ENCODE measurements around the gene IL1RAPL1. TPM values are rescaled to one million over a fixed set of nuclear protein-coding genes. Genes with fewer than 3 reads are reported as not detected.

The IL1RAPL1 gene
- not detected in 2 replicates for total RNA-seq (2022)
- Bru-seq, nascent RNA: percentile 1 among the genes with signal in this experiment
- percentile 0 among the genes with signal in this experiment for BruChase-seq, experiment 1, labeled RNA remaining after a 6-hour chase
- percentile 1 among the genes with signal in this experiment for BruChase-seq, experiment 2, labeled RNA remaining after a 2-hour chase
- long read RNA-seq: 0 reads

DNA sequence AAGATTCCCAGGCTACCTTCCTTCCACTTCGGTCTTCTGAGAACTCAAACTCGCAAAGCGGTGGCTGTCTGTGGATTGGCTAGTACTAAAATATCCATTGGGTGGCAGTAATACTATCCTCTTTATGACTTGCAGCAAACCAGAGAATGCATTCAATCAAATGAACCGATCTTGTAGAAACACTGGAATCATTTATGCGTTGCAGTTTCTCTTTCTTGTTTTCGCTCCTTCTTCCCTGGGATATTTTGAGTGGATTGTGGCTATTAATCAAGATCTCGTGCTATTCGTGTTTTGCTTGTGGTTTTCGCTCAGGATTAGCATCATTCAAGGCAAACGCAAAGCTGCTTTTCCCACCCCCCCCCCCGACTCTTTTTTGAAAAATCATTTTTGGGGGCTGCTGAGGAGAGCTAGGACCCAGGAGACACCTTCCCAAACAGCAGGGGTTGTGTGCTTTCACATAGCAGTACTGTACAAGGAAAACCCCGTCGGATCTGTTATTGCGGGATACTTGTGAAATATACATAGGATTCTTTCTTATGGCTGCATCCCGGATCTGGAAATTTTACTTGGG is at the start of gene IL1RAPL1:
IL1RAPL1 (plus strand) TSS at position 466 of the 571 bp plus-strand sequence.
- Mint-ChIP-seq H3K36me3 (ENCODE audit: insufficient read depth, unreplicated experiment) (no peaks in the 10 kb centered on the region), H3K4me3 (ENCODE audit: unreplicated experiment) (no peak within 1 kb of the TSS), H3K27me3 (ENCODE audit: insufficient read depth, unreplicated experiment) (no peaks in the 10 kb centered on the region), H3K9me3 (ENCODE audit: unreplicated experiment) (no peaks in the 10 kb centered on the region), H3K27ac (ENCODE audit: low read depth, unreplicated experiment) (no peak within 1 kb of the TSS), H3K4me1 (ENCODE audit: insufficient read depth, unreplicated experiment) (no peaks in the 10 kb centered on the region)
- DNase-seq (ENCODE audit: unreplicated experiment): peak; percentile 51
- ChIA-PET POLR2A (interaction anchor here (0.7 kb wide), 1 partner anchor 62 kb away, joined by 4 read pairs; no protein-coding TSS in a partner anchor), CTCF (interaction anchor here (0.6 to 1.6 kb wide), 6 partner anchors 165 to 1480 kb away, joined by 3 to 4 read pairs (median 3); no protein-coding TSS in a partner anchor)
- intact Hi-C loops (cut with micrococcal nuclease): loop anchor here (1.0 to 5.0 kb wide), 3 partner anchors 215 to 1315 kb away; no protein-coding TSS in a partner anchor
- BruUV-seq (replicated peaks): no TSS peak
- TF ChIP-seq, protein P1, sequence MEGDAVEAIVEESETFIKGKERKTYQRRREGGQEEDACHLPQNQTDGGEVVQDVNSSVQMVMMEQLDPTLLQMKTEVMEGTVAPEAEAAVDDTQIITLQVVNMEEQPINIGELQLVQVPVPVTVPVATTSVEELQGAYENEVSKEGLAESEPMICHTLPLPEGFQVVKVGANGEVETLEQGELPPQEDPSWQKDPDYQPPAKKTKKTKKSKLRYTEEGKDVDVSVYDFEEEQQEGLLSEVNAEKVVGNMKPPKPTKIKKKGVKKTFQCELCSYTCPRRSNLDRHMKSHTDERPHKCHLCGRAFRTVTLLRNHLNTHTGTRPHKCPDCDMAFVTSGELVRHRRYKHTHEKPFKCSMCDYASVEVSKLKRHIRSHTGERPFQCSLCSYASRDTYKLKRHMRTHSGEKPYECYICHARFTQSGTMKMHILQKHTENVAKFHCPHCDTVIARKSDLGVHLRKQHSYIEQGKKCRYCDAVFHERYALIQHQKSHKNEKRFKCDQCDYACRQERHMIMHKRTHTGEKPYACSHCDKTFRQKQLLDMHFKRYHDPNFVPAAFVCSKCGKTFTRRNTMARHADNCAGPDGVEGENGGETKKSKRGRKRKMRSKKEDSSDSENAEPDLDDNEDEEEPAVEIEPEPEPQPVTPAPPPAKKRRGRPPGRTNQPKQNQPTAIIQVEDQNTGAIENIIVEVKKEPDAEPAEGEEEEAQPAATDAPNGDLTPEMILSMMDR (IDR thresholded peaks at IDR 0.05; ENCODE audit: unreplicated experiment): peak; percentile 14

DNA sequence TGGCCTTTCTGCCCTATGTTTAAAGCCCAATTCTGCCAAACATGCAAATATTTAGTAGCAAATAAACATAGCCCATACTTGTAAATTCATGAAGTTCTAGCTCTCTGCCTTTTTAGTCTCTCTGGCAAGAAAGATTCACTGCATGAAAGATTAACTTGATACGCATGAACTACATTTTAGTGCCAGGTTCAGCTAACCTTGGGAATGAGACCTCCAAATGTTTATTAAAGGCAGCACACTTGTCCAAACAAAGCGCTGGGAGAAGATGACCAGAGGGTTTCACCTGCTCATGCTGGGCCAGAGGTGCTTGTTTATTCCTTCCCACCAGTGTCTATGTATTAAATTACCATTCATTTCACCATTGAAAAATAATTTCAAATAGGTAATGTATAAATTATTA is 44.5 kb upstream of the IL1RAPL1 start:
- Mint-ChIP-seq H3K36me3 (ENCODE audit: insufficient read depth, unreplicated experiment) (no peaks in the 10 kb centered on the region), H3K4me3 (ENCODE audit: unreplicated experiment) (no peak overlapping the region), H3K9me3 (ENCODE audit: unreplicated experiment) (no peaks in the 10 kb centered on the region), H3K4me1 (ENCODE audit: insufficient read depth, unreplicated experiment) (no peaks in the 10 kb centered on the region), H3K27ac (ENCODE audit: low read depth, unreplicated experiment) (no peak overlapping the region), H3K27me3 (ENCODE audit: insufficient read depth, unreplicated experiment) (no peaks in the 10 kb centered on the region)
- no TSS peak for BruUV-seq (replicated peaks)
- intact Hi-C loops (cut with micrococcal nuclease): no loop called here
- CTCF ChIA-PET: no interaction called here
- TF ChIP-seq, protein P1 (IDR thresholded peaks at IDR 0.05; ENCODE audit: unreplicated experiment): no peak
- POLR2A ChIA-PET: no interaction called here
- DNase-seq (ENCODE audit: unreplicated experiment): no peak

DNA sequence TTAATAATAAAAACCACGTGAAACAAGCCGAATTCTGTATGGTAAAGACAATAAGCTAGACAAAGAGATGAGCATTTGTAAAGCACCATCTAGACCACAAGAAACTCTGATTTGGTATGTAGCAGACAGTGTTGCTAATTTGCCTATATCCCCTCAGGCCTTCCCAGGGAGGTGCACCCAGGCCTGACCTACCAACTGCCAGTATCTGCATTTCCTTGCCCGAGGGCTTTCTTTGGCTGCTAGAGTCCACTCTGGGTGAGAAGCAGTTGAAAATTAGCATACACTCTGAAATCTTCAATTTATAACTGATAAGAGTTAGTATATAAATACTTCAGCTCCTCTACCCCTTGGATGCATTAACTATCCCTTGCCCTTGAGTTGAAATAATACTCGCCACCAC is 37.4 kb upstream of the IL1RAPL1 start:
- ChIA-PET CTCF (no interaction called here), POLR2A (no interaction called here)
- no TSS peak for BruUV-seq (replicated peaks)
- DNase-seq (ENCODE audit: unreplicated experiment): no peak
- intact Hi-C loops (cut with micrococcal nuclease): no loop called here
- Mint-ChIP-seq H3K4me1 (ENCODE audit: insufficient read depth, unreplicated experiment) (peaks cover 9% of the 10 kb centered on the region), H3K4me3 (ENCODE audit: unreplicated experiment) (no peak overlapping the region), H3K27me3 (ENCODE audit: insufficient read depth, unreplicated experiment) (no peaks in the 10 kb centered on the region), H3K36me3 (ENCODE audit: insufficient read depth, unreplicated experiment) (no peaks in the 10 kb centered on the region), H3K27ac (ENCODE audit: low read depth, unreplicated experiment) (no peak overlapping the region), H3K9me3 (ENCODE audit: unreplicated experiment) (peaks cover 14% of the 10 kb centered on the region)
- TF ChIP-seq, protein P1 (IDR thresholded peaks at IDR 0.05; ENCODE audit: unreplicated experiment): no peak

DNA sequence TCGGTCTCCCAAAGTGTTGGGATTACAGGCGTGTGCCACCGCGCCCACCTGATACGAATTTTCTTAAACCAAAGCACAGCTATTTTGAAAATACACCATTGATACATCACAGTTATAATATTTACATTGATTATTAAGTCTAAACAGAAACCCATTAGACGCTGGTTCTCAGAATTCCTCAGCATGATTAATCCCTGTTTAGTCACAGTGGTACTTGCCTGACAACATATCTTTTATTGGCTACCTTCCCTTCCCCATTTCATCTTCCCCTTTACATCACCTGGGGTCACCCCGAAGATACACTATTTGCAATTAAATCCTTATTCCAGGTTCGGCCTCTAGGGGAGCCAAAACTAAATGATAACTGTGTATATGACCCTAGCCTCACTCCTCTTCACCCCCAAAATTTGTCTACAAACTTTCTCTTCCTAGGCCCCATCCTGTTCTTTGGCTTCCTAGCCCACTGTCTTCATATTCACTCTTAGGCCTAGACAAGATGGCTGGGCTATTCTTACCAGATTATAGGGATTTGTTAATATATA is 36.8 kb upstream of the IL1RAPL1 start:
- Mint-ChIP-seq H3K4me1 (ENCODE audit: insufficient read depth, unreplicated experiment) (peaks cover 9% of the 10 kb centered on the region), H3K4me3 (ENCODE audit: unreplicated experiment) (no peak overlapping the region), H3K27me3 (ENCODE audit: insufficient read depth, unreplicated experiment) (no peaks in the 10 kb centered on the region)

More for the DNA sequence above, 36.8 kb upstream of the IL1RAPL1 start:
- DNase-seq (ENCODE audit: unreplicated experiment): no peak
- Mint-ChIP-seq H3K9me3 (ENCODE audit: unreplicated experiment) (peaks cover 14% of the 10 kb centered on the region), H3K36me3 (ENCODE audit: insufficient read depth, unreplicated experiment) (no peaks in the 10 kb centered on the region), H3K27ac (ENCODE audit: low read depth, unreplicated experiment) (no peak overlapping the region)
- no TSS peak for BruUV-seq (replicated peaks)
- intact Hi-C loops (cut with micrococcal nuclease): no loop called here
- ChIA-PET CTCF (no interaction called here), POLR2A (no interaction called here)
- TF ChIP-seq, protein P1 (IDR thresholded peaks at IDR 0.05; ENCODE audit: unreplicated experiment): no peak

Data from MCF 10A (cell line).